GM18520 (cell line): ENCODE measurements around the gene CAPZA2.

Experiments used
- ATAC-seq: cut with Tn5 transposase; IDR thresholded peaks from one replicate; pipeline ENCODE4 v1.9.1; 2021; ENCODE audit not compliant: unreplicated experiment

The CAPZA2 gene

GRCh38 chr7:116861717-116862116, 670 bp upstream of the CAPZA2 start:
- ATAC-seq: no peak

- ATAC-seq: peak; percentile 16
These were observed 724 bp downstream of the CAPZA2 start for GRCh38 chr7:116862951-116863670.

- no peak for ATAC-seq
These were observed 1.6 kb downstream of the CAPZA2 start for GRCh38 chr7:116863936-116864500.

GRCh38 chr7:116871061-116871700, 8.8 kb downstream of the CAPZA2 start:
- ATAC-seq: no peak

- no peak for ATAC-seq
These were observed 9.6 kb downstream of the CAPZA2 start for GRCh38 chr7:116872026-116872425.

- no peak for ATAC-seq
These were observed 11.2 kb downstream of the CAPZA2 start for GRCh38 chr7:116873619-116874018.

GRCh38 chr7:116876664-116877442, 14.5 kb downstream of the CAPZA2 start:
- no peak for ATAC-seq

- ATAC-seq: no peak
These were observed 15.2 kb downstream of the CAPZA2 start for GRCh38 chr7:116877443-116878217.

- no peak for ATAC-seq
These were observed 22.3 kb downstream of the CAPZA2 start for GRCh38 chr7:116884691-116885090.

- no peak for ATAC-seq
These were observed 23.3 kb downstream of the CAPZA2 start for GRCh38 chr7:116885724-116886123.

GRCh38 chr7:116886543-116887156, 24.3 kb downstream of the CAPZA2 start:
- no peak for ATAC-seq

- no peak for ATAC-seq
These were observed 26.5 kb downstream of the CAPZA2 start for GRCh38 chr7:116888895-116889294.

GRCh38 chr7:116895849-116896248, 33.5 kb downstream of the CAPZA2 start:
- no peak for ATAC-seq

- ATAC-seq: no peak
These were observed 35.3 kb downstream of the CAPZA2 start for GRCh38 chr7:116897661-116898060.

GRCh38 chr7:116899308-116899707, 36.9 kb downstream of the CAPZA2 start:
- no peak for ATAC-seq

GRCh38 chr7:116901143-116901542, 38.8 kb downstream of the CAPZA2 start:
- no peak for ATAC-seq

- ATAC-seq: no peak
These were observed 40.5 kb downstream of the CAPZA2 start for GRCh38 chr7:116902867-116903266.

- ATAC-seq: no peak
These were observed 44.0 kb downstream of the CAPZA2 start for GRCh38 chr7:116906391-116906790.

- ATAC-seq: no peak
These were observed 48.0 kb downstream of the CAPZA2 start for GRCh38 chr7:116910383-116910782.

GRCh38 chr7:116911801-116912200, 49.4 kb downstream of the CAPZA2 start:
- no peak for ATAC-seq
